ENCODE measurements around the gene DLG1. TPM values are rescaled to one million over a fixed set of nuclear protein-coding genes. Genes with fewer than 3 reads are reported as not detected.
A peak's percentile ranks its signal among the peaks of the same experiment; 100 is the strongest.

The DLG1 gene
- total RNA-seq, 1 experiment from 2014 or later = 107 TPM

GRCh38 chr3:197262709-197263108 is 35.7 kb downstream of the DLG1 start:
- DNase-seq (ENCODE audit: low spot score) = no peak
- no peak overlapping the region for H3K4me3 ChIP-seq (ENCODE audit: low read depth, low read length, poor library complexity, severe bottlenecking)
- TF ChIP-seq CTCF (conservative IDR thresholded peaks at IDR 0.05; ENCODE audit: low read depth, low read length) (no peak), EZH2 (IDR thresholded peaks at IDR 0.05; ENCODE audit: borderline replicate concordance, low read depth, low read length, poor library complexity, severe bottlenecking) (no peak)
- POLR2A ChIA-PET (ENCODE audit: low non-redundant PET) = no interaction called here
- no TSS peak for BruUV-seq (replicated peaks)
- intact Hi-C loops (cut with micrococcal nuclease; ENCODE audit: unreplicated experiment) = no loop called here
- peaks cover 40% of the 10 kb centered on the region for H3K4me1 ChIP-seq (ENCODE audit: insufficient read depth, low read length, poor library complexity, severe bottlenecking)
- H3K9me3 ChIP-seq (ENCODE audit: low read depth, low read length, poor library complexity, severe bottlenecking) = no peaks in the 10 kb centered on the region
- no peaks in the 10 kb centered on the region for H3K27me3 ChIP-seq (replicated peaks; ENCODE audit: insufficient read depth, low read depth, low read length, poor library complexity)
- no peaks in the 10 kb centered on the region for H3K36me3 ChIP-seq (ENCODE audit: insufficient read depth, low read length, poor library complexity, severe bottlenecking)
- peak overlapping the region; percentile 34 for H3K27ac ChIP-seq (ENCODE audit: low read depth, low read length, poor library complexity, severe bottlenecking)
- CTCF ChIA-PET = interaction anchor here (0.5 kb wide), 1 partner anchor 450 kb away, joined by 3 read pairs; no protein-coding TSS in a partner anchor

GRCh38 chr3:197261164-197261509 is 37.3 kb downstream of the DLG1 start:
- Histone ChIP-seq H3K9me3 (ENCODE audit: low read depth, low read length, poor library complexity, severe bottlenecking) (no peaks in the 10 kb centered on the region), H3K4me1 (ENCODE audit: insufficient read depth, low read length, poor library complexity, severe bottlenecking) (peaks cover 55% of the 10 kb centered on the region), H3K27ac (ENCODE audit: low read depth, low read length, poor library complexity, severe bottlenecking) (peak overlapping the region; percentile 68), H3K4me3 (ENCODE audit: low read depth, low read length, poor library complexity, severe bottlenecking) (no peak overlapping the region), H3K27me3 (replicated peaks; ENCODE audit: insufficient read depth, low read depth, low read length, poor library complexity) (no peaks in the 10 kb centered on the region), H3K36me3 (ENCODE audit: insufficient read depth, low read length, poor library complexity, severe bottlenecking) (no peaks in the 10 kb centered on the region)
- no TSS peak for BruUV-seq (replicated peaks)
- intact Hi-C loops (cut with micrococcal nuclease; ENCODE audit: unreplicated experiment) = no loop called here
- DNase-seq (ENCODE audit: low spot score) = peak; percentile 29
- POLR2A ChIA-PET (ENCODE audit: low non-redundant PET) = no interaction called here
- CTCF ChIA-PET = interaction anchor here (0.5 kb wide), 1 partner anchor 164 kb away, joined by 8 read pairs; no protein-coding TSS in a partner anchor
- TF ChIP-seq EZH2 (IDR thresholded peaks at IDR 0.05; ENCODE audit: borderline replicate concordance, low read depth, low read length, poor library complexity, severe bottlenecking) (no peak), CTCF (conservative IDR thresholded peaks at IDR 0.05; ENCODE audit: low read depth, low read length) (no peak)

GRCh38 chr3:197260491-197261163 is 37.8 kb downstream of the DLG1 start:
- peak overlapping the region; percentile 1 for H3K4me3 ChIP-seq (ENCODE audit: low read depth, low read length, poor library complexity, severe bottlenecking)
- DNase-seq (ENCODE audit: low spot score) = peak; percentile 64
- intact Hi-C loops (cut with micrococcal nuclease; ENCODE audit: unreplicated experiment) = no loop called here
- TF ChIP-seq EZH2 (IDR thresholded peaks at IDR 0.05; ENCODE audit: borderline replicate concordance, low read depth, low read length, poor library complexity, severe bottlenecking) = no peak
- TF ChIP-seq CTCF (conservative IDR thresholded peaks at IDR 0.05; ENCODE audit: low read depth, low read length) = no peak
- ChIA-PET POLR2A (ENCODE audit: low non-redundant PET) (no interaction called here), CTCF (interaction anchor here (0.5 kb wide), 1 partner anchor 164 kb away, joined by 8 read pairs; no protein-coding TSS in a partner anchor)
- H3K4me1 ChIP-seq (ENCODE audit: insufficient read depth, low read length, poor library complexity, severe bottlenecking) = peaks cover 55% of the 10 kb centered on the region
- BruUV-seq (replicated peaks) = no TSS peak
- H3K36me3 ChIP-seq (ENCODE audit: insufficient read depth, low read length, poor library complexity, severe bottlenecking) = no peaks in the 10 kb centered on the region
- peak overlapping the region; percentile 68 for H3K27ac ChIP-seq (ENCODE audit: low read depth, low read length, poor library complexity, severe bottlenecking)
- H3K27me3 ChIP-seq (replicated peaks; ENCODE audit: insufficient read depth, low read depth, low read length, poor library complexity) = no peaks in the 10 kb centered on the region
- no peaks in the 10 kb centered on the region for H3K9me3 ChIP-seq (ENCODE audit: low read depth, low read length, poor library complexity, severe bottlenecking)
